Cardiac muscle cell (in vitro differentiated cells and primary cell): Measurements from ENCODE around the gene SDF4. TPM values are rescaled to one million over a fixed set of nuclear protein-coding genes. Genes with fewer than 3 reads are reported as not detected.

Experiments used
- DNase-seq, 2 donors: peaks; one replicate each; pipeline versions ENCODE4 v3.0.0 to v3.0.0-alpha.2; 2010 to 2017; ENCODE audit warnings: low read depth in 1 of 2, low spot score in 1 of 2
- H3K27ac ChIP-seq: fragments of 200-600 bp; sonication (generic); 2 replicates; pipeline ENCODE4 v1.5.1; 2016
- H3K27me3 ChIP-seq: fragments of 200-600 bp; sonication (generic); 2 replicates; pipeline ENCODE4 v1.6.0; 2016; ENCODE audit warnings: control low read depth
- H3K36me3 ChIP-seq: fragments of 200-600 bp; sonication (generic); 2 replicates; pipeline ENCODE4 v1.5.1; 2016; ENCODE audit warnings: control low read depth
- H3K4me1 ChIP-seq: fragments of 200-600 bp; sonication (generic); 2 replicates; pipeline ENCODE4 v1.8.1; 2017; ENCODE audit warnings: low read depth, mild to moderate bottlenecking, mixed run types
- H3K4me3 ChIP-seq: fragments of 200-600 bp; sonication (generic); 2 replicates; pipeline ENCODE4 v1.5.1; 2016; ENCODE audit warnings: mild to moderate bottlenecking
- H3K9me3 ChIP-seq: fragments of 200-600 bp; sonication (generic); 2 replicates; pipeline ENCODE4 v1.5.1; 2017; ENCODE audit warnings: low read depth, mild to moderate bottlenecking, control low read depth
- CTCF ChIP-seq: IDR thresholded peaks from 2 replicates; pipeline ENCODE4 v1.5.1; 2012; ENCODE audit warnings: low read depth, mild to moderate bottlenecking, low read length
- polyA plus RNA-seq: library from polyadenylated mRNA; unstranded; fragments of >200 nt; fragmentation: Nextera tagmentation; extraction: Ambion mirVana; gene quantifications from 2 replicates; pipeline ENCODE4 v1.2.1, GENCODE V29; 2016
- total RNA-seq: library from RNA; depleted of rRNA; stranded (reverse); fragments of >200 nt; gene quantifications from 2 replicates; pipeline ENCODE4 v1.2.3, GENCODE V29; 2016

The SDF4 gene
- total and polyA plus RNA-seq, 2 experiments from 2014 or later: 148 to 180 TPM

- no peaks in the 10 kb centered on the region for H3K27me3 ChIP-seq
- no peaks in the 10 kb centered on the region for H3K9me3 ChIP-seq
- no peak overlapping the region for H3K27ac ChIP-seq
- no peaks in the 10 kb centered on the region for H3K36me3 ChIP-seq
- no peak for DNase-seq
- no peak for TF ChIP-seq CTCF
- H3K4me3 ChIP-seq: no peak overlapping the region
- H3K4me1 ChIP-seq: no peaks in the 10 kb centered on the region
Observed at GRCh38 chr1:1182491-1183220, 49.1 kb downstream of the SDF4 start.

- Histone ChIP-seq H3K36me3 (no peaks in the 10 kb centered on the region), H3K4me3 (no peak overlapping the region), H3K27ac (no peak overlapping the region), H3K9me3 (no peaks in the 10 kb centered on the region), H3K4me1 (no peaks in the 10 kb centered on the region), H3K27me3 (peaks cover 2% of the 10 kb centered on the region)
- no peak for TF ChIP-seq CTCF
- DNase-seq: no peak
Observed at GRCh38 chr1:1181938-1182410, 49.8 kb downstream of the SDF4 start.

GRCh38 chr1:1181129-1181937 is 50.5 kb downstream of the SDF4 start:
- H3K4me1 ChIP-seq: no peaks in the 10 kb centered on the region
- no peaks in the 10 kb centered on the region for H3K9me3 ChIP-seq
- H3K4me3 ChIP-seq: no peak overlapping the region
- H3K27me3 ChIP-seq: peaks cover 8% of the 10 kb centered on the region
- H3K36me3 ChIP-seq: no peaks in the 10 kb centered on the region
- no peak for TF ChIP-seq CTCF
- no peak overlapping the region for H3K27ac ChIP-seq
- DNase-seq: no peak

- Histone ChIP-seq H3K36me3 (no peaks in the 10 kb centered on the region), H3K9me3 (no peaks in the 10 kb centered on the region), H3K27ac (no peak overlapping the region), H3K27me3 (peaks cover 19% of the 10 kb centered on the region), H3K4me3 (no peak overlapping the region), H3K4me1 (no peaks in the 10 kb centered on the region)
- TF ChIP-seq CTCF: no peak
- DNase-seq: no peak
Observed at GRCh38 chr1:1179983-1180861, 51.6 kb downstream of the SDF4 start.

GRCh38 chr1:1179346-1179982 is 52.3 kb downstream of the SDF4 start:
- no peak for TF ChIP-seq CTCF
- no peaks in the 10 kb centered on the region for H3K36me3 ChIP-seq
- H3K9me3 ChIP-seq: no peaks in the 10 kb centered on the region
- H3K4me1 ChIP-seq: no peaks in the 10 kb centered on the region
- no peak overlapping the region for H3K27ac ChIP-seq
- H3K4me3 ChIP-seq: no peak overlapping the region
- peaks cover 27% of the 10 kb centered on the region for H3K27me3 ChIP-seq
- no peak for DNase-seq
